ENCODE results near the gene COL6A3.

COL6A3 gene

GRCh38 chr2:237280939-237281338 is 133.0 kb downstream of the COL6A3 start:
- no peak for TF ChIP-seq CTCF (IDR thresholded peaks at IDR 0.05; ENCODE audit: low read depth, low read length, missing control alignments)
- DNase-seq = no peak
- in situ Hi-C loops (cut with HindIII; ENCODE audit: low pct_ligation_motif_present, low sequenced_read_pairs) = no loop called here
- Histone ChIP-seq H3K36me3 (replicated peaks) (no peaks in the 10 kb centered on the region), H3K27me3 (replicated peaks) (no peaks in the 10 kb centered on the region), H3K4me3 (ENCODE audit: low read depth, low read length) (no peak overlapping the region), H3K27ac (peak overlapping the region; percentile 98)

- Histone ChIP-seq H3K36me3 (replicated peaks) (no peaks in the 10 kb centered on the region), H3K27ac (peak overlapping the region; percentile 98), H3K4me3 (ENCODE audit: low read depth, low read length) (no peak overlapping the region), H3K27me3 (replicated peaks) (no peaks in the 10 kb centered on the region)
- DNase-seq = peak; percentile 97
- TF ChIP-seq CTCF (IDR thresholded peaks at IDR 0.05; ENCODE audit: low read depth, low read length, missing control alignments) = peak; percentile 21
- in situ Hi-C loops (cut with HindIII; ENCODE audit: low pct_ligation_motif_present, low sequenced_read_pairs) = no loop called here
Measured at GRCh38 chr2:237280229-237280628, 133.7 kb downstream of the COL6A3 start.

GRCh38 chr2:237279012-237279768 is 134.8 kb downstream of the COL6A3 start:
- Histone ChIP-seq H3K36me3 (replicated peaks) (no peaks in the 10 kb centered on the region), H3K27ac (peak overlapping the region; percentile 98), H3K27me3 (replicated peaks) (no peaks in the 10 kb centered on the region), H3K4me3 (ENCODE audit: low read depth, low read length) (no peak overlapping the region)
- no peak for TF ChIP-seq CTCF (IDR thresholded peaks at IDR 0.05; ENCODE audit: low read depth, low read length, missing control alignments)
- no peak for DNase-seq
- in situ Hi-C loops (cut with HindIII; ENCODE audit: low pct_ligation_motif_present, low sequenced_read_pairs) = no loop called here

- TF ChIP-seq CTCF (IDR thresholded peaks at IDR 0.05; ENCODE audit: low read depth, low read length, missing control alignments) = no peak
- Histone ChIP-seq H3K27me3 (replicated peaks) (no peaks in the 10 kb centered on the region), H3K4me3 (ENCODE audit: low read depth, low read length) (no peak overlapping the region), H3K36me3 (replicated peaks) (no peaks in the 10 kb centered on the region), H3K27ac (no peak overlapping the region)
- in situ Hi-C loops (cut with HindIII; ENCODE audit: low pct_ligation_motif_present, low sequenced_read_pairs) = no loop called here
- DNase-seq = no peak
Measured at GRCh38 chr2:237278568-237278967, 135.4 kb downstream of the COL6A3 start.

- Histone ChIP-seq H3K27me3 (replicated peaks) (no peaks in the 10 kb centered on the region), H3K36me3 (replicated peaks) (no peaks in the 10 kb centered on the region), H3K27ac (no peak overlapping the region), H3K4me3 (ENCODE audit: low read depth, low read length) (no peak overlapping the region)
- in situ Hi-C loops (cut with HindIII; ENCODE audit: low pct_ligation_motif_present, low sequenced_read_pairs) = no loop called here
- TF ChIP-seq CTCF (IDR thresholded peaks at IDR 0.05; ENCODE audit: low read depth, low read length, missing control alignments) = no peak
- DNase-seq = no peak
Measured at GRCh38 chr2:237276716-237277490, 137.1 kb downstream of the COL6A3 start.

All from brain microvascular endothelial cell (primary cell).